HG02852 (cell line): Measurements from ENCODE around the gene DCAF15.
"Not testable (repeated sequence)": the region's sequence is repeated elsewhere in the genome, so short reads cannot be mapped to it uniquely, and the experiment has no call there.

Experiments used
- ATAC-seq: cut with Tn5 transposase; IDR thresholded peaks from one replicate; pipeline ENCODE4 v1.9.1; 2021; ENCODE audit warnings: mild to moderate bottlenecking, moderate library complexity; ENCODE audit not compliant: unreplicated experiment

DCAF15 gene, protein sequence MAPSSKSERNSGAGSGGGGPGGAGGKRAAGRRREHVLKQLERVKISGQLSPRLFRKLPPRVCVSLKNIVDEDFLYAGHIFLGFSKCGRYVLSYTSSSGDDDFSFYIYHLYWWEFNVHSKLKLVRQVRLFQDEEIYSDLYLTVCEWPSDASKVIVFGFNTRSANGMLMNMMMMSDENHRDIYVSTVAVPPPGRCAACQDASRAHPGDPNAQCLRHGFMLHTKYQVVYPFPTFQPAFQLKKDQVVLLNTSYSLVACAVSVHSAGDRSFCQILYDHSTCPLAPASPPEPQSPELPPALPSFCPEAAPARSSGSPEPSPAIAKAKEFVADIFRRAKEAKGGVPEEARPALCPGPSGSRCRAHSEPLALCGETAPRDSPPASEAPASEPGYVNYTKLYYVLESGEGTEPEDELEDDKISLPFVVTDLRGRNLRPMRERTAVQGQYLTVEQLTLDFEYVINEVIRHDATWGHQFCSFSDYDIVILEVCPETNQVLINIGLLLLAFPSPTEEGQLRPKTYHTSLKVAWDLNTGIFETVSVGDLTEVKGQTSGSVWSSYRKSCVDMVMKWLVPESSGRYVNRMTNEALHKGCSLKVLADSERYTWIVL

DNA sequence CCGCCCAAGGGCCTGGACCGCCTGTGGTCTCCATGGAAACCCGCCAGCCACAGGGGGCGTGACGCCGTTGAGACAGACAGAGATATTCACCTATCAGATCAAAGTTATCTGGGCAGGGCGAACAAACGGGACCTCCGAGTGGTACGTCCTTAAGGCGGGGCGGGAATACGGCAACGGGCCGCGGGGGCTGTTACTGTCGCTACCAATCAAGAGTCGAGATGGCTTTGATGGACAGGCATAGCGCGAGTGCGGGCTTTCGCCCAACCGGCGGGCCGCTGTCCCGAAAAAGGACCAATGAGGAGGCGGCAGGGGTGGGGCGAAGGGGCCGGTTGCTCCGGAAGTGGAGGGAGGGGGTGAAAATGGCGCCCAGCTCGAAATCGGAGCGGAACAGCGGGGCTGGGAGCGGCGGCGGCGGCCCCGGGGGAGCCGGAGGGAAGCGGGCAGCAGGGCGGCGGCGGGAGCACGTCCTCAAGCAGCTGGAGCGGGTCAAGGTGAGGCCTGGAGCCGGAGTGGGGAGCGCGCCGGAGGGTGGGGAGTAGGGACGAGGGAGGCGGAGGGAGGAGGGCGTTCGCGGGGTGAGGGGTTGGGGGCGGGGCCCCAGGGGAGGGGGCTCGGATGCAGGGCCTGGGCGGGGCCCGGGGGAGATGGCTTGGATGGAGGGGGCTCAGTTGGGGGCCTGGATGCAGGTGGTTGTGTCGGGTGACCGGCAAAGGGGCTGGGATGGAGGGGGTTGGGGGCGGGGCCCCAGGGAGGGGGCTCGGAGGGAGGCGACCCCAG lies at the start of gene DCAF15:
TSS of gene DCAF15 (plus strand) at position 356 of the 777 bp plus-strand sequence. CDS start at position 360, 4 bp downstream.
- peak; percentile 97 for ATAC-seq

DNA sequence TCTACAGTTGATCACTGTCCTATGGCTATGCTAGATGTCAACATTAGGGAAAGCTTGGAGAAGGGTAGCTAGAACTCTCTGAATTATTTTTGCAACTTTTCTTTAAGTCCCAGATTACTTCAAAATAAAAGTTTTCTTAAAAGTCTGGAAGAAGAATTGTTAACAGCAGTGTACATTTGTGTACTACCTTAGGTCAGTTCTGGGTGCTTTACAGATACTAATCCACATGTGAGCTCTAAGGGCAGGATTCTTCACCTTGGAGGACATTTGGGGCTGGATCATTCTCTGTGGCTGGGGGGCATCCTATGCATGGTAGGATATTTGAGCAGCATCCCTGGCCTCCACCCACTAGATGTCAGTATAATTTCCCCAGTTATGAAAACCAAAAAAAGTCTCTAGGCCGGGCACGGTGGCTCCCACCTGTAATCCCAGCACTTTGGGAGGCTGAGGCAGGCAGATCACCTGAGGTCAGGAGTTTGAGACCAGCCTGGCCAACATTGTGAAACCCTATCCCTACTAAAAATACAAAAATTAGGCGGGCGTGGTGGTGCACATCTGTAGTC lies 49.2 kb upstream of the DCAF15 start:
- ATAC-seq, result no peak

DNA sequence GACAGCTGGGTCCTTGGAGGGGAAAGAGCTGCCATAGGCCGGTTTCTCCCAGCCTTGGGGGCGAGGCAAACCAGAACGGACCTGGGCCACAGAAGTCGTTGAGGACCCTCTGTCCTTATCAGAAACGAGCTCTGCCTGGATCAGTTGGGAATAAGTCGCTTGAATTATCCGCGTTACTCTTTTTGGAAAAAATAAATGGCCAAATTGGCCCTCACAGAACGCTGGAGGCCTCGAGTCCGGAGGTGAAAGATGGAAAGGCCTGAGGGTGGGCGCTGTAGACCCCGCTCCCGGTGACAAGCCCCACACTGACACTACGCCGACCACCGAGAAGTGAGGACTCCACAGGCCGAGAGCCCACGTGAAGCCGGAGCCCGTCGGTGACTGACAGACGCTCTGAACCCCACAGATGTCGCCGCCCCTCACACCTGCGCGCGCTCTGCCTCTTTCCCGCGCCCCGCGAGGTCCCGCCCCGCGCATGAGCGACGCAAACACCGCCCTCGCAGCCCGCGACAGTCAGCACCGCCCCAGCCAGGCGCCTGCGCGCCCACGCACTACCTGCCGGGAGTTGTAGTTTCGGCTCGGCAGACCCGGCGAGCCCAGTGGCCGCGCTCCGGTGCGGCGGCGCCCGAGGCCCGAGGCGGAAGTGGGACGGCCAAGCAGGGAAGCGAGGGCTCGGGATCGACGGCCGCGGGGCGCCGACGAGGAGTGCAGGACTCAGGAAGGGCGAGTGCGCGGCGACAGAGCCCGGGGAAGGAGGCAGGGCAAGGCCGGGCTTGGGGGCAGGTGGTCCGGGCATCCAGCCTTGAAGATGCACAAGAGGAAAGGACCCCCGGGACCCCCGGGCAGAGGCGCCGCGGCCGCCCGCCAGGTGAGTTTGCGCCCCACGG lies 46.4 kb upstream of the DCAF15 start, which contains the start of the genes BRME1 and CC2D1A:
TSS of gene BRME1 (minus strand) at position 484 of the 887 bp plus-strand sequence. CDS start 1,225 bp downstream, outside the sequence.
TSS of gene CC2D1A (plus strand) at position 568 of the 887 bp plus-strand sequence. CDS start at position 809, 241 bp downstream.
- ATAC-seq, result peak; percentile 80

DNA sequence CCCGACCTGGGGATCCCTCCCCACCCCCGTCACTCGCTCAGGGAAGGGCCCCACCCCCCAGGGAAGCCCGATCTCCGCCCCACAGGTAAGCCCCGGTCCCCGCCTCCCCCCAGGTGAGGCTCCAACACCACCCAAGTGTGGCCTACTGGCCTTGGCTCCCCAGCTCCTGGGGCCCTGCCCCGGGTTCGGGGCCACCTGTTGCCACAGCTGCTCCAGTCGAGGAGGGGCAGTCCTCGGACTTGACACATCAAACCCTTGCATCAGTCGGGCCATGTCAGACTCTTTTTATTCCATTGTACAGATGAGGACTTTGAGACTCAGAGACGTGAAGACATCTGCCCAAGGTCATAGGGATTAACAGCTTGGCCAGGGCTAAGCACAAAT lies 45.8 kb upstream of the DCAF15 start:
- ATAC-seq, result peak; percentile 16

DNA sequence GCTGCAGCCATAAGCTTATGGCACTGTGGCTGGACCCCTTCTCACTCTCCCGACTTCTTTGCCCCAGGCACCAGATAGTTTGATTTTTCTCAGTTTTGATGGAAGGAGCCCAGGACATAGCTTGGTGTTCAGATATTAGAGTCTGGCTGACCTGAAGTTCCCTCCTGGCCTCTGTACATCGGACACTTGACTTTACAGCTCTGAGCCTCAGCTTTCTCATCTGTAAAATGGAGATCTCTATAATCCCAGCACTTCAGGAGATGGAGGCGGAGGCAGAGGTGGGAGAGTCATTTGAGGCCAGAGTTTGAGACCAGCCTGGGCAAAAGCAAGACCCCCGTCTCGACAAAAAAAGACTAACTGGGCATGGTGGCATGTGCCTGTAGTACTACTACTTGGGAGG lies 45.4 kb upstream of the DCAF15 start:
- no peak for ATAC-seq

DNA sequence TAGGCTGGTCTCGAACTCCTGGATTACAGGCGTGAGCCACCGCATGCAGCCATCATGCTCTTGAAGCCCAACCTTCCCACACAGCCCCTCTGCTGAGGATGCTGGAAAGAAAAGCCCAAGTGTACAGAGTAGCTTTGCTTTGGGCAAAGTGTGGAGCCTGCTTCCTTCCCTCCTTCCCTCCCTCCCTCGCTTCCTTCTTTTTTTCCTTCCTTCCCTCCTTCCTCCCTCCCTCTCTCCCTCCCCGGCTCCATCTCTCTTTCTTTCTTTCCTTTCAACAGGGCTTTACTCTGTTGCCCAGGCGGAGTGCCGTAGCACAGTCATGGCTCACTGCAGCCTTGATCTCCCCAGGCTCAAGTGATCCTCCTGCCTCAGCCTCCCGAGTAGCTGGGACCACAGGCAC lies 43.6 kb upstream of the DCAF15 start:
- no peak for ATAC-seq

DNA sequence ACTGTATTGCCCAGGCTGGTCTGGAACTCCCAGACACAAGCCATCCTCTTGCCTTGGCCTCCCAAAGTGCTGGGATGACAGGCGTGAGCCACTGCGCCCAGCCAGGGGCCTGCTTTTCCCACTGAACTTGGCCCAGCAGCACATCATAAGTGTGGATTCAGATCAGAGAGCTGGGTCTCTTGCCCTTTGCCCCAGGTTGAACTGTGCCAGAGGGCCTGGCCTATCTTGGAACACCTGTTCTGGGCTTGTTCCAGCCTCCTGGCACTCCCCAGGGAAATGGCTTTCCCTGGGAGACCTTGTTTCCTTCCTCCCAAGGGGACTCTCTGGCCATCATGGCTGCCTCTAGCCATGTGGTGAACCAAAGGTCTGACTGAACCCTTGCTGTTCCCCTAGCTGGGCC lies 42.9 kb upstream of the DCAF15 start:
- ATAC-seq, result no peak

DNA sequence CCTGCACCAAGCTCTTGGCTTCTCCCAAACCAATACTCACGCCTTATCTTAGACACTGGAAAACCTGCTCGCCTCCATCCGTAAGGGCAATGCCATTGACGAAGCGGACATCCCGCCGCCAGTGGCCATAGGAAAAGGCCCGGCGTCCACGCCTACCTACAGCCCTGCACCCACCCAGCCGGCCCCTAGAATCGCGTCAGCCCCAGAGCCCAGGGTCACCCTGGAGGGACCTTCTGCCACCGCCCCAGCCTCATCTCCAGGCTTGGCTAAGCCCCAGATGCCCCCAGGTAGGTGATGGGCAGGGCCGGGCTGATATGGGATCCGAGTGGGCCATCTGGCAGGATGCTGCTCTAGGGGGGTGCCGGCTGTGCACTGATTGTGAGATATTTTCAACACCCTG lies 39.0 kb upstream of the DCAF15 start:
- no peak for ATAC-seq

DNA sequence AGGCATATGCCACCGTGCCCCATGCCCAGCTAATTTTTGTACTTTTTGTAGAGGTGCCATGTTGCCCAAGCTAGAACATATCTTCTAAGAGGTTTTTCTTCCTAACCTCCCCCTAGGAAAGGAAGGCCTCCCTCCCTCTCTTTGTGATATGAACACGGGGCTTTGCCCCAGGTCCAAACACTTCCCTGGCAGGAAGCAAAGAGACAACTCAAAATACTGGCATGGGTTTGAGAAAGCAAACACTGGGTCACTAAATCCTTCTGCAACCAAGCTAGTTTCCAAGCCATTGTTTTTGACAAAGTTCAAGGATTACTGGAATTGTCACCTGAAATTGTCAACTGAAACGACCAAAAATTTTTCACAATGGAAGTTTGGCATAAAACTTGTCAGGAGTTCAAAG lies 37.5 kb upstream of the DCAF15 start:
- ATAC-seq, result no peak

DNA sequence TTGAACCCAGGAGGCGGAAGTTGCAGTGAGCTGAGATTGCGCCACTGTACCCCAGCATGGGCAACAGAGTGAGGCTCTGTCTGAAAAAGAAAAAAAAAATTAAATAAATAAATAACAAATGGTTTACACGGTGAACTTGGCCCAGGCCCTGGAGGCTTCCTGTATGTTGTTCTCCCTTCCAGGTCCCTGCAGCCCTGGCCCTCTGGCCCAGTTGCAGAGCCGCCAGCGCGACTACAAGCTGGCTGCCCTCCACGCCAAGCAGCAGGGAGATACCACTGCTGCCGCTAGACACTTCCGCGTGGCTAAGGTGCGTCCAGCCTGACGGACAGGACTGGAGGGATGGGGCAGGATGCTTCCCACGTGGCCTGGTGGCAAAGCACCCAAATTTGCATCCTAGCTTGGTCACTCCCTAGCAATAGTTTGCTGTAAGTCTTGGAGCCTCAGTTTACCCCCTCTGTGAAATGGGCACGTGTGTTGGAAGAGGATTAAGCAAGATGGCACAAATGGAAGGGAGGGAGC lies 34.4 kb upstream of the DCAF15 start:
- ATAC-seq, result no peak

DNA sequence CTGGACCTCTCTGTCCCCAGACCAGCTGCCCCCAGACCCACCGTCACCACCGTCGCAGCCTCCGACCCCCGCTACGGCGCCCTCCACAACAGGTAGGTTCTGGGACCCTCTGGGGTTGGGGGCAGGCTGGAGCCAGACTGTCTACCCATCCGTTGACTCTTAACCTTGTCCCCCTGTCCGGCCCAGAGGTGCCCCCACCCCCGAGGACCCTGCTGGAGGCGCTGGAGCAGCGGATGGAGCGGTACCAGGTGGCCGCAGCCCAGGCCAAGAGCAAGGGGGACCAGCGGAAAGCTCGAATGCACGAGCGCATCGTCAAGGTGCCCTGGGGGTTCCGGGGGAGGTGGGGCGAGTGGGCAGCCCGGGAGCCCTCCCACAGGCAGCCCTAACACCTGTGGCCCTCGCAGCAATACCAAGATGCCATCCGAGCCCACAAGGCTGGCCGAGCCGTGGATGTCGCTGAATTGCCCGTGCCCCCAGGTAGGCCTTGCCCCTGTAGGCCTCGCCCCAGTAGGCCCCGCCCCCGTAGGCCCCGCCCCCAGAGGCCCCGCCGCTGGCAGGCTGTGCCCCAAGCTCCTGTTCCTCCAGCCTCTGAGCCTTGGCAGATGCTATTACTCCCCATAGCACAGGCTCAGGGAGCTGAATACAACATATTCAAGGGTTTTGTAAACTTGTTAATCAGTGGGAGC lies 33.4 kb upstream of the DCAF15 start:
- ATAC-seq, result no peak

DNA sequence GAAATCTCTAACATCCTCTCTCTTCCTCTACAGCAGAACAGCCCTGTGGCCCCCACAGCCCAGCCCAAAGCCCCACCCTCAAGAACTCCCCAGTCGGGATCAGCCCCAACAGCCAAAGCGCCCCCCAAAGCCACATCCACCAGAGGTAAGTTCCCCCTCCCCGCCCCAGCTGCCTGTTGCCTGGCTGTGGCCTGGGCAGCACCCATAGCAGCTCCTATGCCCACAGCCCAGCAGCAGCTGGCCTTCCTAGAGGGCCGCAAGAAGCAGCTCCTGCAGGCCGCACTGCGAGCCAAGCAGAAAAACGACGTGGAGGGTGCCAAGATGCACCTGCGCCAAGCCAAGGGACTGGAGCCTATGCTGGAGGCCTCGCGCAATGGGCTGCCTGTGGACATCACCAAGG lies 31.8 kb upstream of the DCAF15 start:
- no peak for ATAC-seq

DNA sequence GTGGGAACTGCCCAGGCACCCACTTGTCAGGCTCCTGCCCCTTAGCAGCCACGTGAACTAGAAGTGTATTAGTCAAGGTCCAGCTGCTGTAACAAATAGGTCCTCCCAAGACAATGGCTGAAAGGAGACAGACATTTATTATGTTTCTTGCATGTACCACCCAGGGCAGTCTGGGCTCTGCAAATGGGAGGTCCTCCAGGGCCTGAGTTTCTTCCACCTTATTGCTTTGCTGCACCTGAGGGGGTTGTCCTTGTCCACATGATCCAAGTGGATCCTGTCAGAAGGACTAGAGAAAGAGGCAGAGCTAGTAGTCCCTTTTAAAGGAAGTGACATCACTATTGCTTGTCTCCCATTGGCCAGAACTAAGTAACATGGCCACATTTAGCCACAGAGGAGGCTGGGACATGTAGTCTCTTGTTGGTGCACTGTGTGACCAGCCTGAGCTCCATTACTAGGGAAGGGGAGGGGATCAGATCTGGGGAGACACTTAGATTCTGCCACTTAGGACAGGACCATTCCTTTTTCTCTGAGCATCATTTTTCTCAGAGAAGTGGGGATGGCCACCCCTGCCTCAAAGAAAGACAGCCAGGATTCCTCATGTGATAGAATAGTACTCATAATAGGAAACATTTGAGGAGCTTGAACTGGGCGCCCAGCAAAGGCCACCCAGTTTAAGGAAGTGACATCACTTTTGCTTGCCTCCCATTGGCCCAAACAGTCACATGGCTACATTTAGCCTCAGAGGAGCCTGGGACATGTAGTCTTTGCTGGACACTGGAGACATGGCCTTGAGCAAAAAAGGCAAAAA lies 31.2 kb upstream of the DCAF15 start:
- ATAC-seq, result no peak

DNA sequence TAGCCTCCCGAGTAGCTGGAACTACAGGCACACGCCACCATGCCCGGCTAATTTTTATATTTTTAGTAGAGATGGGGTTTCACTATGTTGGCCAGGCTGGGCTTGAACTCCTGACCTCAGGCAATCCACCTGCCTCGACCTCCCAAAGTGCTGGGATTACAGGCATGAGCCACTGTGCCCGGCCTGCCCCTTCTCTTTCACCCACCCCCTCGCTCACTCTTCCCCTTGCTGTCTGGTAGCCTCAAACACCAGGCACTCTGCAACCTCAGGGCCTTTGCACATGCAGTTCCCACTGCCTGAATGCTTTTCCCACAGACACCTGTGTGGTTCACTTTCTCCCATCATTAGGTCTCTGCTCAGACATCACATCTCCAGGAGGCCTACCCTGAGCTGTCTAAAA lies 30.2 kb upstream of the DCAF15 start:
- ATAC-seq, result not testable (repeated sequence)

DNA sequence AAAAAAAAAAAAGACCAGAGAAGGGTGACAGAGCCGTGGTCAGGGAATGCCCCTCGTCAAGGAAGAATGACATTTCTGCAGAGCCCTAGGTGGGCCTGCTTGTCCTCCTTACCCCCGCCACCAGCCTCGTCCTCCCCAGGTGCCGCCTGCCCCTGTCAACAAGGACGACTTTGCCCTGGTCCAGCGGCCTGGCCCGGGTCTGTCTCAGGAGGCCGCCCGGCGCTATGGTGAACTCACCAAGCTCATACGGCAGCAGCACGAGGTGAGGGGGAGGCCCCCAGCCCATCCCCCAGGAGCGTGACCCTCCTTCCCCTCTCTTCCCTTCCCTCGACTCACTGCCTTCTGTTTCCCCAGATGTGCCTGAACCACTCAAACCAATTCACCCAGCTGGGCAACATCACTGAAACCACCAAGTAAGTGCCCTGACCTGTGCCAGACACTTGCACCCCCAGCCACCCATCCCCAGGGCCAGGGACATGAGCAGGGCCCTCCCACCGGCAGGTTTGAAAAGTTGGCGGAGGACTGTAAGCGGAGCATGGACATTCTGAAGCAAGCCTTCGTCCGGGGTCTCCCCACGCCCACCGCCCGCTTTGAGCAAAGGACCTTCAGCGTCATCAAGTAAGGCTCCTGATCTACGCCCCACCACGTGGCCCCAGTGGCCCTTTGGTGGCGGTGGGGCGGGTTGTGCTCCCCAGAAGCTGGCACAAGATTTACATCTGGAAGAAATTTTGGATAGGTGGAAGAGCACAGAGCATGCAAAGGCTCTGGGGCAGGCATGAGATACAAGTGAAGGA lies 28.9 kb upstream of the DCAF15 start:
- ATAC-seq, result no peak

DNA sequence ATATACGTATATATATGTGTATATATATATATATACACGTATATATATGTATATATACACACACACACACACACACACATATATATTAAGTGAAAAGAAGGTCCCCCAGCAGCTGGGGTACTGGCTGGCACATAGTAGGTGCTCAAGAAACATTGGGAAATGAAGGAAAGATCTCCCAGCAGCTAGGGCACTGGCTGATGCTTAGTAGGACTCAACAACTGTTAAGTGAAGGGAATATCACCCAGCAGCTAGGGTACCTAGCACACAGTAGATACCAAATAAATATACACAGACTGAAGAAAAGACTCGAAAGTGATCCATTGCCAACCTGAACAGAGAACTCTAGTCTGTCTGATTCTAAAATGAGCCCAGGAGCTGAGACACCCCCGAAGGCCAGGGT lies 26.3 kb upstream of the DCAF15 start:
- ATAC-seq, result no peak

DNA sequence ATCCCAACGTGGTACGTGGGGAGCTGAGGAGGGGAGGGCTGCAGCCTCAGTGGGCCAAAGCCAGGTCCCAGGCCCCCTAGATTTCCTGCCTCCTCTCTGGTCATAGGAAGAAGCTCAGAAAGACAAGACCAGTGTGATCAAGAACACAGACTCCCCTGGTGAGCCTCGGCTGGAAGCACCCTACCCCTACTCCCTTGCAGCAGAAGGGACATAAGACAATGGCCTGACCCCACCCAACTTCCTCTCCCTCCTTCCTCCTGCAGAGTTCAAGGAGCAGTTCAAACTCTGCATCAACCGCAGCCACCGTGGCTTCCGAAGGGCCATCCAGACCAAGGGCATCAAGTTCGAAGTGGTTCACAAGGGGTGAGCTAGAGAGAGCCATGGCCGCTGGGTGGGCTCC lies 25.6 kb upstream of the DCAF15 start:
- ATAC-seq, result no peak

DNA sequence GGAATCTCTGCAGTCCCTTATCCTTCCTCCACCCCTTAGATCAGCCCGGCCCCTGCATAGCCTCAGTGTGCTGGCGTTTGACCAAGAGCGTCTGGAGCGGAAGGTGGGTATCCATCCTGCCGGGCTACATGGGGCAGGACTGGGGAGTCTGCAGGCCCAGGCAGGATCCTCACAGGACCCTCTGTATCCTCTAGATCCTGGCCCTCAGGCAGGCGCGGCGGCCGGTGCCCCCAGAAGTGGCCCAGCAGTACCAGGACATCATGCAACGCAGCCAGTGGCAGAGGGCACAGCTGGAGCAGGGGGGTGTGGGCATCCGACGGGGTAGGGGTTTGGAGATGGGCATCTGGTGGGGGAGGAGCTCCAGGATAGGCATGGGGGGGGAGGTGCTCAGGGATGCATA lies 23.0 kb upstream of the DCAF15 start:
- ATAC-seq, result no peak
